Left hindlimb (tissue), 1 donor: Measurements from ENCODE around the gene CFI.

Source experiments
- DNase-seq: peaks from one replicate; pipeline ENCODE4 v3.0.0-alpha.2; 2018

Gene CFI

GRCh38 chr4:109801895-109802319 is at the start of gene CFI:
Gene CFI (minus strand): TSS chr4:109801999. CDS start chr4:109801971, 28 bp downstream.
- DNase-seq = no peak

GRCh38 chr4:109850601-109851000 is 48.8 kb upstream of the CFI start:
- no peak for DNase-seq

GRCh38 chr4:109848501-109848900 is 46.7 kb upstream of the CFI start:
- DNase-seq = no peak

- DNase-seq = no peak
These were observed 46.2 kb upstream of the CFI start, which contains the start of gene LRIT3 for GRCh38 chr4:109847896-109848442. Gene LRIT3 (plus strand): TSS chr4:109848107. CDS start chr4:109848202, 95 bp downstream.

- no peak for DNase-seq
These were observed 44.7 kb upstream of the CFI start for GRCh38 chr4:109846395-109847098.

GRCh38 chr4:109836985-109837384 is 35.2 kb upstream of the CFI start:
- DNase-seq = no peak

GRCh38 chr4:109833756-109834155 is 32.0 kb upstream of the CFI start:
- no peak for DNase-seq

- DNase-seq = no peak
These were observed 25.9 kb upstream of the CFI start, which contains the start of gene RRH for GRCh38 chr4:109827672-109828071. Gene RRH (plus strand): TSS chr4:109827972. CDS start chr4:109828028, 56 bp downstream.

- DNase-seq = no peak
These were observed 24.9 kb upstream of the CFI start for GRCh38 chr4:109826719-109827118.

GRCh38 chr4:109821185-109821584 is 19.4 kb upstream of the CFI start:
- no peak for DNase-seq

GRCh38 chr4:109820563-109820962 is 18.8 kb upstream of the CFI start:
- no peak for DNase-seq

GRCh38 chr4:109818268-109818667 is 16.5 kb upstream of the CFI start:
- no peak for DNase-seq

- no peak for DNase-seq
These were observed 15.1 kb upstream of the CFI start for GRCh38 chr4:109816894-109817293.

GRCh38 chr4:109816082-109816442 is 14.3 kb upstream of the CFI start:
- peak; percentile 31 for DNase-seq

GRCh38 chr4:109815151-109816081 is 13.6 kb upstream of the CFI start, which contains the start of gene GAR1:
Gene GAR1 (plus strand): TSS chr4:109815762. CDS start chr4:109816165, 403 bp downstream.
- peak; percentile 92 for DNase-seq

GRCh38 chr4:109811707-109812106 is 9.9 kb upstream of the CFI start:
- no peak for DNase-seq

- DNase-seq = no peak
These were observed 9.0 kb upstream of the CFI start for GRCh38 chr4:109810552-109811387.

- DNase-seq = no peak
These were observed 7.9 kb upstream of the CFI start for GRCh38 chr4:109809655-109810054.

GRCh38 chr4:109803924-109804571 is 2.2 kb upstream of the CFI start:
- no peak for DNase-seq

GRCh38 chr4:109801099-109801789 is 555 bp downstream of the CFI start:
- no peak for DNase-seq

GRCh38 chr4:109798866-109799265 is 2.9 kb downstream of the CFI start:
- DNase-seq = no peak
